H1 (cell line): Measurements from ENCODE around the gene MIX23. TPM values are rescaled to one million over a fixed set of nuclear protein-coding genes. Genes with fewer than 3 reads are reported as not detected.

Experiments used
- CTCF ChIA-PET: fragments of 300-600 bp; sonication (Branson Sonifier 250); formaldehyde crosslinking; loops from one replicate; lab custom pipeline; 2021; ENCODE audit not compliant: partially characterized antibody; lab: Charles Lee
- POLR2A ChIA-PET: fragments of 300-600 bp; sonication (Branson Sonifier 250); formaldehyde crosslinking; loops from one replicate; lab custom pipeline; 2021; ENCODE audit warnings: inconsistent platforms; ENCODE audit not compliant: partially characterized antibody; lab: Charles Lee
- DNase-seq, 2 experiments: peaks; one replicate each; pipeline versions ENCODE4 v3.0.0 to v3.0.0-alpha.2; 2010 to 2022; ENCODE audit warnings: low spot score in 2 of 2, low read depth in 1 of 2, mixed read lengths in 1 of 2
- FAIRE-seq: peaks from 2 replicates; lab custom pipeline; 2011; peaks lifted over from hg19 to GRCh38; lab: Jason Lieb, UNC
- H2AFZ ChIP-seq: 2 replicates; pipeline ENCODE4 v1.8.1; 2012; ENCODE audit warnings: low read length, inconsistent platforms
- H2AK5ac ChIP-seq: 2 replicates; pipeline ENCODE4 v1.6.1; 2013; ENCODE audit warnings: low read depth, low read length
- H2BK120ac ChIP-seq: replicated peaks from 2 replicates; pipeline ENCODE3; 2013; ENCODE audit warnings: low read depth, low read length, inconsistent platforms
- H2BK12ac ChIP-seq: 2 replicates; pipeline ENCODE4 v1.6.1; 2013; ENCODE audit warnings: low read depth, low read length
- H2BK15ac ChIP-seq: 2 replicates; pipeline ENCODE4 v1.6.1; 2013; ENCODE audit warnings: low read length
- H2BK20ac ChIP-seq: 2 replicates; pipeline ENCODE4 v1.6.1; 2013; ENCODE audit warnings: low read length
- H2BK5ac ChIP-seq: 2 replicates; pipeline ENCODE4 v1.6.1; 2013; ENCODE audit warnings: low read depth, low read length
- H3K14ac ChIP-seq: 2 replicates; pipeline ENCODE4 v1.6.1; 2013; ENCODE audit warnings: inconsistent platforms; ENCODE audit not compliant: insufficient read length
- H3K18ac ChIP-seq: 2 replicates; pipeline ENCODE4 v1.6.1; 2013; ENCODE audit warnings: low read length; ENCODE audit errors: extremely low read depth
- H3K23ac ChIP-seq: 2 replicates; pipeline ENCODE4 v1.6.1; 2013; ENCODE audit warnings: inconsistent platforms; ENCODE audit not compliant: insufficient read length
- H3K23me2 ChIP-seq: 2 replicates; pipeline ENCODE4 v1.6.1; 2013; ENCODE audit warnings: low read depth, low read length
- H3K27ac ChIP-seq: 2 replicates; pipeline ENCODE4 v1.6.1; 2011; ENCODE audit warnings: low read depth, low read length, inconsistent platforms
- H3K27me3 ChIP-seq, 4 experiments: replicated peaks in 1 of 4; 1 replicate in 1 of 4; 2 replicates in 3 of 4; pipeline versions ENCODE4 v1.6.1 to v1.8.1; 2011 to 2013; ENCODE audit warnings: low read length in 3 of 4, mild to moderate bottlenecking in 3 of 4, inconsistent platforms in 2 of 4, mixed read lengths in 2 of 4, moderate library complexity in 1 of 4; ENCODE audit not compliant: control insufficient read depth in 3 of 4, insufficient read depth in 3 of 4; ENCODE audit errors: extremely low read depth in 1 of 4
- H3K36me3 ChIP-seq, 4 experiments: 2 replicates each; pipeline versions ENCODE4 v1.6.1 to v1.8.1; 2011 to 2013; ENCODE audit warnings: mild to moderate bottlenecking in 4 of 4, low read length in 3 of 4, moderate library complexity in 2 of 4, control low read depth in 1 of 4, inconsistent platforms in 1 of 4; ENCODE audit not compliant: insufficient read depth in 4 of 4, control insufficient read depth in 2 of 4
- H3K4ac ChIP-seq: replicated peaks from 2 replicates; pipeline ENCODE3; 2013; ENCODE audit warnings: low read length, low read depth, mixed read lengths, inconsistent platforms; ENCODE audit not compliant: insufficient read length
- H3K4me1 ChIP-seq, 4 experiments: replicated peaks in 1 of 4; 1 replicate in 1 of 4; 2 replicates in 3 of 4; pipeline versions ENCODE4 v1.6.1 to v1.8.1; 2011 to 2013; ENCODE audit warnings: low read length in 3 of 4, inconsistent platforms in 2 of 4, mixed read lengths in 1 of 4; ENCODE audit not compliant: insufficient read depth in 4 of 4, control insufficient read depth in 3 of 4
- H3K4me2 ChIP-seq, 2 experiments: 2 replicates each; pipeline versions ENCODE4 v1.6.1 to v1.8.1; 2011 to 2013; ENCODE audit warnings: low read depth in 2 of 2, low read length in 2 of 2, control low read depth in 1 of 2, inconsistent platforms in 1 of 2, mild to moderate bottlenecking in 1 of 2; ENCODE audit not compliant: insufficient read depth in 1 of 2
- H3K4me3 ChIP-seq, 4 experiments: fragments of 200-600, 300-600 bp in 1 of 4; sonication (generic), shearing (Covaris generic), sonication (Bioruptor Twin) in 1 of 4; 2 replicates each; pipeline versions ENCODE4 v1.5.1 to v1.8.1; 2011 to 2016; ENCODE audit warnings: low read length in 4 of 4, low read depth in 3 of 4, control low read depth in 2 of 4, inconsistent platforms in 2 of 4, mild to moderate bottlenecking in 2 of 4, mixed read lengths in 1 of 4, moderate library complexity in 1 of 4; ENCODE audit not compliant: insufficient read depth in 2 of 4; ENCODE audit errors: extremely low read depth in 1 of 4
- H3K56ac ChIP-seq: replicated peaks from 2 replicates; pipeline ENCODE3; 2013; ENCODE audit warnings: low read depth, mild to moderate bottlenecking, mixed read lengths, low read length, inconsistent platforms; ENCODE audit not compliant: insufficient read length
- H3K79me1 ChIP-seq: 2 replicates; pipeline ENCODE4 v1.6.1; 2013; ENCODE audit warnings: low read depth, low read length, control low read depth
- H3K79me2 ChIP-seq, 2 experiments: 2 replicates each; pipeline versions ENCODE4 v1.6.1 to v1.8.1; 2012 to 2013; ENCODE audit warnings: low read length in 2 of 2, mild to moderate bottlenecking in 2 of 2, inconsistent platforms in 1 of 2; ENCODE audit not compliant: insufficient read depth in 2 of 2, control insufficient read depth in 1 of 2
- H3K9ac ChIP-seq, 4 experiments: replicated peaks in 1 of 4; 1 replicate in 1 of 4; 2 replicates in 3 of 4; pipeline versions ENCODE4 v1.6.1 to v1.8.1; 2011 to 2013; ENCODE audit warnings: low read depth in 3 of 4, low read length in 3 of 4, control low read depth in 2 of 4, mild to moderate bottlenecking in 2 of 4, moderate library complexity in 2 of 4, inconsistent platforms in 1 of 4; ENCODE audit errors: extremely low read depth in 1 of 4
- H3K9me3 ChIP-seq, 2 experiments: 2 replicates each; pipeline versions ENCODE4 v1.6.1 to v1.8.1; 2012 to 2013; ENCODE audit warnings: mild to moderate bottlenecking in 2 of 2, moderate library complexity in 2 of 2, control low read depth in 1 of 2, inconsistent platforms in 1 of 2, low read depth in 1 of 2, low read length in 1 of 2, mixed read lengths in 1 of 2; ENCODE audit not compliant: insufficient read depth in 2 of 2
- H4K20me1 ChIP-seq, 2 experiments: replicated peaks in 1 of 2; 2 replicates each; pipeline versions ENCODE3 to v1.8.1; 2011 to 2013; ENCODE audit warnings: inconsistent platforms in 2 of 2, low read length in 2 of 2, mild to moderate bottlenecking in 1 of 2; ENCODE audit not compliant: insufficient read depth in 2 of 2, control insufficient read depth in 1 of 2
- H4K5ac ChIP-seq: 2 replicates; pipeline ENCODE4 v1.6.1; 2013; ENCODE audit warnings: low read length, low read depth, mixed read lengths, inconsistent platforms; ENCODE audit not compliant: insufficient read length
- H4K8ac ChIP-seq: 2 replicates; pipeline ENCODE4 v1.8.0; 2013; ENCODE audit warnings: mild to moderate bottlenecking, moderate library complexity, low read length, inconsistent platforms; ENCODE audit not compliant: insufficient read depth; ENCODE audit errors: extremely low read depth
- H4K91ac ChIP-seq: replicated peaks from 2 replicates; pipeline ENCODE3; 2013; ENCODE audit warnings: low read length, mixed read lengths, inconsistent platforms; ENCODE audit not compliant: insufficient read length
- SP1 ChIP-seq: IDR thresholded peaks from 2 replicates; pipeline ENCODE4 v1.6.1; 2011; ENCODE audit warnings: low read depth, low read length
- WGBS, 2 experiments: shearing (Covaris generic) in 1 of 2; methylation state at CpG; one replicate each; pipeline versions ENCODE4 v1.1.6 to v1.1.7; 2013 to 2015; ENCODE audit warnings: low lambda C conversion rate in 2 of 2, mixed read lengths in 2 of 2, inconsistent platforms in 1 of 2, low coverage in 1 of 2, missing lambda C conversion rate in 1 of 2; ENCODE audit not compliant: insufficient replicate concordance in 2 of 2, insufficient coverage in 1 of 2, insufficient read length in 1 of 2; ENCODE audit errors: extremely low coverage in 1 of 2, missing lambda C conversion rate in 1 of 2; 5-methylcytosine and 5-hydroxymethylcytosine counted together
- polyA plus RNA-seq, 7 experiments: library from polyadenylated mRNA; depleted of rRNA in 3 of 7; stranded (reverse) in 5 of 7; unstranded in 2 of 7; fragments of >200 nt in 5 of 7; fragments of 200-250 nt in 2 of 7; gene quantifications; 1 replicate in 5 of 7; 2 replicates in 1 of 7; 4 replicates in 1 of 7; pipeline versions ENCODE4 v1.2.1 to v1.2.3, GENCODE V29; 2011 to 2013; ENCODE audit warnings: missing spikeins in 2 of 7, mixed read lengths in 2 of 7
- total RNA-seq: library from RNA; stranded (reverse); fragmentation: NEBNext Ultra II Directional; extraction: Animal tissue kit (Norgen Biotek cat#: 25700); gene quantifications from 2 replicates; pipeline ENCODE4 v1.2.1, GENCODE V29; 2021

MIX23 gene
- total and polyA plus RNA-seq, 2 of the 8 experiments (the other 6 are each of a cell fraction or from before 2014, with no cell fraction given), result 22.1 to 69.6 TPM

- no peak overlapping the region for H3K27ac ChIP-seq
- H3K18ac ChIP-seq, result no peak overlapping the region
- no peak overlapping the region for H3K4ac ChIP-seq
- no peak overlapping the region for H2BK12ac ChIP-seq
- 82% methylated on average over 3 of the region's 3 CpGs; no CpG with 5 or more reads in 1 of the 2 experiments for WGBS, 2 experiments
- POLR2A ChIA-PET, result no interaction called here
- no peak overlapping the region for H2BK15ac ChIP-seq
- no peak overlapping the region for H3K23ac ChIP-seq
- H2AK5ac ChIP-seq, result no peak overlapping the region
- no peak overlapping the region for H4K91ac ChIP-seq
- no peak overlapping the region for H3K56ac ChIP-seq
- H4K8ac ChIP-seq, result no peak overlapping the region
- peaks cover 0 to 2% of the 10 kb centered on the region in 2 experiments for H4K20me1 ChIP-seq
- H3K79me1 ChIP-seq, result peaks cover 2% of the 10 kb centered on the region; the same call in 1 of the 2 replicates
- peaks cover 0 to 7% (median 0%) of the 10 kb centered on the region in 4 experiments; a peak in 1 of 8 replicates for H3K36me3 ChIP-seq
- no peak overlapping the region for H3K9ac ChIP-seq
- H3K79me2 ChIP-seq, result peaks cover 0 to 36% of the 10 kb centered on the region in 2 experiments; a peak in 2 of 4 replicates
- H3K9me3 ChIP-seq, result no peaks in the 10 kb centered on the region
- H3K27me3 ChIP-seq, result no peaks in the 10 kb centered on the region
- no peak overlapping the region for H3K4me2 ChIP-seq
- no peak overlapping the region for H3K4me3 ChIP-seq
- H4K5ac ChIP-seq, result no peak overlapping the region
- DNase-seq (no peak), FAIRE-seq (no peak)
- H3K14ac ChIP-seq, result no peak overlapping the region
- CTCF ChIA-PET, result no interaction called here
- peaks cover 0 to 6% (median 3%) of the 10 kb centered on the region in 4 experiments; a peak in 4 of 7 replicates for H3K4me1 ChIP-seq
- H3K23me2 ChIP-seq, result peaks cover 11% of the 10 kb centered on the region
- no peak overlapping the region for H2BK20ac ChIP-seq
- H2AFZ ChIP-seq, result no peak overlapping the region
- H2BK120ac ChIP-seq, result no peak overlapping the region
- no peak overlapping the region for H2BK5ac ChIP-seq
- TF ChIP-seq SP1, result no peak
Measured at GRCh38 chr3:122387709-122388108, 4.7 kb upstream of the MIX23 start.
